Common myeloid progenitor, CD34-positive (primary cell): ENCODE results near the gene ATP8B1.
A peak's percentile ranks its signal among the peaks of the same experiment; 100 is the strongest.
"Not testable (repeated sequence)": the region's sequence is repeated elsewhere in the genome, so short reads cannot be mapped to it uniquely, and the experiment has no call there.

Source experiments
- CTCF ChIA-PET: fragments of 350-600 bp; sonication (Branson Sonifier 250); formaldehyde crosslinking; loops from one replicate; lab custom pipeline; 2021; ENCODE audit warnings: antibody characterized with exemption; lab: Charles Lee
- POLR2A ChIA-PET: fragments of 350-600 bp; sonication (Branson Sonifier 250); formaldehyde crosslinking; loops from one replicate; lab custom pipeline; 2021; ENCODE audit warnings: antibody characterized with exemption; lab: Charles Lee
- DNase-seq, 3 donors: peaks; one replicate each; pipeline versions ENCODE4 v3.0.0 to v3.0.0-alpha.2; 2013
- H3K27ac ChIP-seq, 2 experiments: 1 replicate in 1 of 2; 2 replicates in 1 of 2; pipeline ENCODE4 v1.7.0; 2013; ENCODE audit warnings: inconsistent platforms in 2 of 2, low read length in 2 of 2, mild to moderate bottlenecking in 2 of 2, low read depth in 1 of 2, moderate library complexity in 1 of 2; ENCODE audit not compliant: severe bottlenecking in 2 of 2, insufficient read depth in 1 of 2, poor library complexity in 1 of 2
- H3K27me3 ChIP-seq, 5 experiments: replicated peaks in 2 of 5; 1 replicate in 3 of 5; 2 replicates in 2 of 5; pipeline versions ENCODE4 v1.6.1 to v1.7.0; 2013; ENCODE audit warnings: low read length in 4 of 5, mild to moderate bottlenecking in 2 of 5, moderate library complexity in 2 of 5, inconsistent platforms in 1 of 5; ENCODE audit not compliant: insufficient read depth in 5 of 5, control insufficient read depth in 4 of 5
- H3K36me3 ChIP-seq, 4 experiments: 1 replicate in 2 of 4; 2 replicates in 2 of 4; pipeline versions ENCODE4 v1.6.1 to v1.7.0; 2013; ENCODE audit warnings: low read length in 3 of 4, control low read depth in 1 of 4, mild to moderate bottlenecking in 1 of 4; ENCODE audit not compliant: control insufficient read depth in 4 of 4, insufficient read depth in 4 of 4
- H3K4me1 ChIP-seq, 4 experiments: 1 replicate in 3 of 4; 2 replicates in 1 of 4; pipeline versions ENCODE4 v1.6.1 to v1.7.1; 2013; ENCODE audit warnings: low read length in 3 of 4, mild to moderate bottlenecking in 3 of 4, control low read depth in 1 of 4, inconsistent platforms in 1 of 4, moderate library complexity in 1 of 4; ENCODE audit not compliant: control insufficient read depth in 4 of 4, insufficient read depth in 4 of 4; ENCODE audit errors: control extremely low read depth in 1 of 4
- H3K4me3 ChIP-seq, 7 experiments: 1 replicate in 4 of 7; 2 replicates in 3 of 7; pipeline versions ENCODE4 v1.5.1 to v1.7.0; 2013; ENCODE audit warnings: mild to moderate bottlenecking in 7 of 7, low read length in 6 of 7, moderate library complexity in 6 of 7, inconsistent platforms in 2 of 7, low read depth in 2 of 7, control low read depth in 1 of 7; ENCODE audit not compliant: insufficient read depth in 4 of 7, control insufficient read depth in 1 of 7; ENCODE audit errors: extremely low read depth in 1 of 7
- H3K9me3 ChIP-seq, 5 experiments: 1 replicate in 4 of 5; 2 replicates in 1 of 5; pipeline versions ENCODE4 v1.6.1 to v1.7.1; 2013; ENCODE audit warnings: low read length in 4 of 5, mild to moderate bottlenecking in 2 of 5, inconsistent platforms in 1 of 5, low read depth in 1 of 5, moderate library complexity in 1 of 5; ENCODE audit not compliant: control insufficient read depth in 4 of 5, insufficient read depth in 2 of 5; ENCODE audit errors: control extremely low read depth in 1 of 5
- WGBS: methylation state at CpG from one replicate; pipeline ENCODE4 v1.1.5; 2013; ENCODE audit not compliant: insufficient coverage; 5-methylcytosine and 5-hydroxymethylcytosine counted together

Gene ATP8B1

DNA sequence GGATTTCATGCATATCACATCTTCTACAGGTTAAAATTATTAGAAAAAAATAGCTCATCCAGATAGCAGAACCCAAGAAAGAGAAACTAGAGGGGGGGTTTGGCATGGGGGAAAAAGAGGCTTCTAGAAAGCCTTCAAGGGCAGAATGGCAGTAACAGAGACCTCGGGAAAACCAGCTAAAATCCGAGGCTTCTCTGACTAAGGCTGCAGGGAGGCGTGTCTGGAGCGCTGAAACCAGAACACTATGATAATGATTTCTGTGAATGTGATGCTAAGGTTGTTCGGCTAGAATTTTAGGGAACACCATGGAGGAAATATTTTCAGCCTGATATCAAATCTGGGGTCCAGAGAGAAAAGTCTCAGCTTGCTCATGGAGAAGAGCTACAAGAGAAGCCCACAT lies 73.0 kb downstream of the ATP8B1 start:
- 100% methylated on average over 5 of the region's 5 CpGs for WGBS
- CTCF ChIA-PET: no interaction called here

DNA sequence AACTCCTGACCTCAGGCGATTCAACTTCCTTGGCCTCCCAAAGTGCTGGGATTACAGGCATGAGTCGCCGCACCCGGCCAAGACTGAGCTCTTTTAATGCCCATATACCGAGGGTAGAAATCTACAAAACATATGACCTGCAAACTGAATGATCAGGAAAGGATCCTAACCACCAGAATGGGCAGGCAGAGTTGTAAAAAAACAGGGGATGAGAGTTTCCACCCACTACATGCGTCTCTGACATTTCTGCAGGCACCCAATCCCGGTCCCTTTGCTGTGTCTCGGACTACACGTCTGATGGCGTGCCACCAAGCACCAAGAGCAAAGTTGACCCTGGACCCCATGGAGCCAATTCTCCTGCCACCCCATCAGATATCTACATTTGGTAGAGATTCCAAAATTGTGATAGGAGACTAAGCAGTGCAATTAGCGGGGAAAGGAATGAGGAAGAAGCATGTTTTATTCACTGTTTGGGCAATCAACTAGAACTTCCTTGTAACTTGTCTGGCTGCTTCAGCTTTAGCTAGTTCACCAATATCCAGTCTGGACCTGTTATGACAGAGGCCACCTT lies 74.1 kb downstream of the ATP8B1 start:
- peaks cover 0 to 11% (median 8%) of the 10 kb centered on the region in 4 experiments for H3K4me1 ChIP-seq
- no peak overlapping the region for H3K27ac ChIP-seq
- ChIA-PET CTCF (no interaction called here), POLR2A (interaction anchor here (0.6 kb wide), 1 partner anchor 23 kb away, joined by 3 read pairs; no protein-coding TSS in a partner anchor)
- H3K36me3 ChIP-seq: no peaks in the 10 kb centered on the region
- H3K4me3 ChIP-seq: no peak overlapping the region
- H3K9me3 ChIP-seq: peaks cover 0 to 11% (median 0%) of the 10 kb centered on the region in 5 experiments
- DNase-seq: no peak
- 50% methylated on average over 6 of the region's 11 CpGs for WGBS
- H3K27me3 ChIP-seq: no peaks in the 10 kb centered on the region

More for the DNA sequence above, 73.0 kb downstream of the ATP8B1 start:
- Histone ChIP-seq H3K4me1 (peaks cover 0 to 11% (median 8%) of the 10 kb centered on the region in 4 experiments), H3K27me3 (no peaks in the 10 kb centered on the region), H3K4me3 (no peak overlapping the region), H3K36me3 (no peaks in the 10 kb centered on the region), H3K27ac (no peak overlapping the region), H3K9me3 (peaks cover 0 to 10% (median 0%) of the 10 kb centered on the region in 5 experiments)
- DNase-seq: no peak
- POLR2A ChIA-PET: interaction anchor here (0.6 to 1.3 kb wide), 2 partner anchors 11 to 98 kb away, joined by 3 to 5 read pairs; no protein-coding TSS in a partner anchor

DNA sequence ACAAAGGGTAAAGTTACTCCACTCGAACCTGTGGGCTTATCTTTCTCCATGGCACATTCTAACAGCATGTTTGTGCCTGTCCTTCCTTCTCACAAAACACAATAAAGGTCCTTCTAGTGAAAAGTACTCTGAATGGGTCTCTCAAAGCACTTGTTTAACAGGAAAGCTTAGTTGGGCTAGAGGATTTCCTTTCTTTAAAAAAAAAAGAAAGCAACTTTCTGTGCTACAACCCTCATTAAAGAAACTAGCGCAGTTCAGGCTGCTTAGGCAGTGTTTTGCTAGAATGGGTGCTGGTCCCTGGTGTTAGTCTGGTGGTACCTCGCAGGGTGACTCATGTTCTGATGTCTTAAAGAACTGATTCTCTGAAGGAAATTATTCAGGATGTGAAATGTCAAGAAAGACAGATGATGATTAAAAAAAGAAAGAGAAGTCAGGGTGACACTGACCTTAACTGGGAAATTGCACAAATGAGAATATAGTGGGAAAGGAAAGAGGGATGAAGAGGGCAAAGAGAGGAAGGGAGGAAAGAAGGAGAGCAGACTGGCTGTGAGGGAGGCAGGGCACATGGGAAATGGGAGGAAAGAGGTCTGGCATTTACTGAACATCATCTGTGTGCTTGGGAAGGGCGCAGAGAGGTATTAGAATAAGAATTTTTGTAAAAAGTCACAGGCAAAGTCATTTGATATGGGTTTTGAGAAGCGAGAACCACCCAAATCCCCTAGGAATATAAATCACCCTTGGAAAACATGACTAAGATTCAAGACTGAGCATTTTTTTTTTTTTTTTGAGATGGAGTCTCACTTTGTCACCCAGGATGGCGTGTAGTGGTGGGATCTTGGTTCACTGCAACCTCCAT lies 74.9 kb downstream of the ATP8B1 start:
- Histone ChIP-seq H3K4me3 (peak overlapping the region in 1 of 7 experiments; percentile 30), H3K27me3 (no peaks in the 10 kb centered on the region), H3K36me3 (no peaks in the 10 kb centered on the region), H3K27ac (no peak overlapping the region), H3K9me3 (peaks cover 0 to 11% (median 0%) of the 10 kb centered on the region in 5 experiments), H3K4me1 (peaks cover 0 to 11% (median 8%) of the 10 kb centered on the region in 4 experiments)
- ChIA-PET POLR2A (interaction anchor here (0.6 kb wide), 1 partner anchor 24 kb away, joined by 3 read pairs; no protein-coding TSS in a partner anchor), CTCF (no interaction called here)
- 23% methylated on average over 5 of the region's 6 CpGs for WGBS
- peak; percentile 27 to 78 (median 65) for DNase-seq

DNA sequence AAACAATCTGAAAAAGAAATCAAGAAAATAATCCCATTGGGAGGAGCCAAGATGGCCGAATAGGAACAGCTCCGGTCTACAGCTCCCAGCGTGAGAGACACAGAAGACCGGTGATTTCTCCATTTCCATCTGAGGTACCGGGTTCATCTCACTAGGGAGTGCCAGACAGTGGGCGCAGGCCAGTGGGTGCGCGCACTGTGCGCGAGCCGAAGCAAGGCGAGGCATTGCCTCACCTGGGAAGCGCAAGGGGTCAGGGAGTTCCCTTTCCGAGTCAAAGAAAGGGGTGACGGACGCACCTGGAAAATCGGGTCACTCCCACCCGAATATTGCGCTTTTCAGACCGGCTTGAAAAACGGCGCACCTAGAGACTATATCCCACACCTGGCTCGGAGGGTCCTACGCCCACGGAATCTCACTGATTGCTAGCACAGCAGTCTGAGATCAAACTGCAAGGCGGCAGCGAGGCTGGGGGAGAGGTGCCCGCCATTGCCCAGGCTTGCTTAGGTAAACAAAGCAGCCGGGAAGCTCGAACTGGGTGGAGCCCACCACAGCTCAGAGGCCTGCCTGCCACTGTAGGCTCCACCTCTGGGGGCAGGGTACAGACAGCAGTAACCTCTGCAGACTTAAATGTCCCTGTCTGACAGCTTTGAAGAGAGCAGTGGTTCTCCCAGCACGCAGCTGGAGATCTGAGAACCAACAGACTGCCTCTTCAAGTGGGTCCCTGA lies 83.7 kb downstream of the ATP8B1 start:
- H3K4me3 ChIP-seq, H3K4me1 ChIP-seq, DNase-seq, H3K36me3 ChIP-seq, H3K27me3 ChIP-seq, H3K27ac ChIP-seq, POLR2A ChIA-PET, CTCF ChIA-PET: not testable (repeated sequence)
- peaks cover 0 to 13% (median 6%) of the 10 kb centered on the region in 5 experiments for H3K9me3 ChIP-seq
- 84% methylated on average over 6 of the region's 31 CpGs for WGBS

DNA sequence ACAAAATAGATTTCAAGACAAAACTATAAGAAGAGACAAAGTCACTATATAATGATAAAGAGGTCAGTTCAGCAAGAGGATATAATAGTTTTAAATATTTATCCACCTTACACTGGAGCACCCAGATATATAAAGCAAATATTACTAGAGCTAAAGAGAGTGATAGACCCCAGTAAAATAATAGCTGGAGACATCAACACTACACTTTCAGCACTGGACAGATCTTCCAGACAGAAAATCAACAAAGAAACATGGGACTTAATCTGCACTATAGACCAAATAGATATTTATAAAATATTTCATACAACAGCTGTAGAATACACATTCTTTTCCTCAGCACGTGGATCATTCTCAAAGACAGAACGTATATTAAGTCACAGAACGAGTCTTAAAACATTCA lies 86.6 kb downstream of the ATP8B1 start:
- Histone ChIP-seq H3K27me3 (no peaks in the 10 kb centered on the region), H3K4me1 (no peaks in the 10 kb centered on the region), H3K27ac (no peak overlapping the region), H3K4me3 (no peak overlapping the region), H3K9me3 (peaks cover 0 to 19% (median 6%) of the 10 kb centered on the region in 5 experiments), H3K36me3 (no peaks in the 10 kb centered on the region)
- WGBS: no CpG with 5 or more reads among the region's 3 CpGs
- POLR2A ChIA-PET: no interaction called here
- CTCF ChIA-PET: no interaction called here
- no peak for DNase-seq

DNA sequence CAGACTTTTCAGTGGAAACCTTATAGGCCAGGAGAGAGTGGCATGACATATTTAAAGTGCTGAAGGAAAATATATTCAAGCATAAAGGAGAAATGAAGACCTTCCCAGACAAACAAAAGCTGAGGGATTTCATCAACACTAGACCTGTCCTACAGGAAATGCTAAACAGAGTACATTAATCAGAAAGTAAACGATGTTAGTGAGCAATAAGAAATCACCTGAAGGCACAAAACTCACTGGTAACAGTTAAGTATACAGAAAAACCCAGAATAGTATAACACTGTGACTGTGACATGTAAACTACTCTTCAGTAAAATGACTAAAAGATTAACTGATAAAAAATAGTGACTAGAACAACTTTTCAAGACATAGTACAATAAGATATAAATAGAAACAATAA lies 87.4 kb downstream of the ATP8B1 start:
- POLR2A ChIA-PET: no interaction called here
- no peak for DNase-seq
- no peak overlapping the region for H3K4me3 ChIP-seq
- no CpG with 5 or more reads among the region's 1 CpG for WGBS
- peaks cover 0 to 19% (median 6%) of the 10 kb centered on the region in 5 experiments for H3K9me3 ChIP-seq
- H3K4me1 ChIP-seq: no peaks in the 10 kb centered on the region
- H3K27ac ChIP-seq: no peak overlapping the region
- CTCF ChIA-PET: no interaction called here
- H3K36me3 ChIP-seq: no peaks in the 10 kb centered on the region
- H3K27me3 ChIP-seq: no peaks in the 10 kb centered on the region
